ENCODE results near the gene SLCO2B1. TPM values are rescaled to one million over a fixed set of nuclear protein-coding genes. Genes with fewer than 3 reads are reported as not detected.

Gene SLCO2B1
- total and polyA plus RNA-seq, 12 donors = 5.8 to 234 (median 122) TPM

GRCh38 chr11:75145196-75145971 lies 5.5 kb upstream of the SLCO2B1 start:
- TF ChIP-seq POLR2A (IDR thresholded peaks at IDR 0.05) (no peak), CTCF (IDR thresholded peaks at IDR 0.05) (no peak)
- Histone ChIP-seq H3K27ac (no peak overlapping the region), H3K27me3 (no peaks in the 10 kb centered on the region), H3K36me3 (replicated peaks in 1 of 2) (no peaks in the 10 kb centered on the region), H3K4me3 (no peak overlapping the region), H3K4me1 (replicated peaks in 1 of 2) (peaks cover 0 to 38% of the 10 kb centered on the region in 2 donors), H3K9me3 (replicated peaks in 1 of 3) (no peaks in the 10 kb centered on the region)
- peak in 1 of 7 donors; percentile 46 for DNase-seq
- WGBS, 4 donors = 58 to 76% (median 65%) methylated on average over 6 to 9 of the region's 9 CpGs
- intact Hi-C loops (cut with DNase I) = loop anchor here (2.0 to 10.0 kb wide), 3 partner anchors 57 to 121 kb away; no protein-coding TSS in a partner anchor

- H3K36me3 ChIP-seq (replicated peaks in 1 of 2) = no peaks in the 10 kb centered on the region
- DNase-seq = no peak
- intact Hi-C loops (cut with DNase I) = loop anchor here (2.0 to 10.0 kb wide), 3 partner anchors 56 to 121 kb away; no protein-coding TSS in a partner anchor
- TF ChIP-seq POLR2A (IDR thresholded peaks at IDR 0.05) (no peak), CTCF (IDR thresholded peaks at IDR 0.05) (no peak)
- H3K9me3 ChIP-seq (replicated peaks in 1 of 3) = no peaks in the 10 kb centered on the region
- H3K27ac ChIP-seq = no peak overlapping the region
- no peak overlapping the region for H3K4me3 ChIP-seq
- peaks cover 0 to 41% of the 10 kb centered on the region in 2 donors for H3K4me1 ChIP-seq (replicated peaks in 1 of 2)
- no peaks in the 10 kb centered on the region for H3K27me3 ChIP-seq
- 50 to 67% (median 61%) methylated on average over 6 of the region's 6 CpGs for WGBS, 4 donors
These were observed 4.9 kb upstream of the SLCO2B1 start for GRCh38 chr11:75145972-75146519.

- peaks cover 0 to 41% of the 10 kb centered on the region in 2 donors for H3K4me1 ChIP-seq (replicated peaks in 1 of 2)
- H3K36me3 ChIP-seq (replicated peaks in 1 of 2) = no peaks in the 10 kb centered on the region
- TF ChIP-seq CTCF (IDR thresholded peaks at IDR 0.05) = no peak
- TF ChIP-seq POLR2A (IDR thresholded peaks at IDR 0.05) = no peak
- intact Hi-C loops (cut with DNase I) = loop anchor here in 1 of 2 donors (5.0 to 10.0 kb wide), 2 partner anchors 56 to 122 kb away; no protein-coding TSS in a partner anchor
- no peaks in the 10 kb centered on the region for H3K27me3 ChIP-seq
- H3K4me3 ChIP-seq = no peak overlapping the region
- no peak overlapping the region for H3K27ac ChIP-seq
- H3K9me3 ChIP-seq (replicated peaks in 1 of 3) = no peaks in the 10 kb centered on the region
- 67 to 71% (median 67%) methylated on average over 5 of the region's 5 CpGs for WGBS, 4 donors
- no peak for DNase-seq
These were observed 4.2 kb upstream of the SLCO2B1 start for GRCh38 chr11:75146711-75147110.

GRCh38 chr11:75147191-75147874 lies 3.6 kb upstream of the SLCO2B1 start:
- no peak overlapping the region for H3K4me3 ChIP-seq
- peak in 1 of 7 donors; percentile 52 for DNase-seq

More at GRCh38 chr11:75147191-75147874, 3.6 kb upstream of the SLCO2B1 start:
- TF ChIP-seq CTCF (IDR thresholded peaks at IDR 0.05) = no peak
- TF ChIP-seq POLR2A (IDR thresholded peaks at IDR 0.05) = no peak
- intact Hi-C loops (cut with DNase I) = loop anchor here in 1 of 2 donors (5.0 to 10.0 kb wide), 2 partner anchors 55 to 123 kb away; no protein-coding TSS in a partner anchor
- Histone ChIP-seq H3K9me3 (replicated peaks in 1 of 3) (no peaks in the 10 kb centered on the region), H3K27me3 (no peaks in the 10 kb centered on the region), H3K27ac (peak overlapping the region in 2 of 5 donors; percentile 12 to 64), H3K4me1 (replicated peaks in 1 of 2) (peaks cover 0 to 41% of the 10 kb centered on the region in 2 donors), H3K36me3 (replicated peaks in 1 of 2) (no peaks in the 10 kb centered on the region)
- 77 to 83% (median 80%) methylated on average over 7 of the region's 7 CpGs for WGBS, 4 donors
